Measurements from ENCODE around the gene SAE1. TPM values are rescaled to one million over a fixed set of nuclear protein-coding genes. Genes with fewer than 3 reads are reported as not detected.

The SAE1 gene
- total and polyA plus RNA-seq, 10 of the 15 experiments (the other 5 are each of a cell fraction or from before 2014, with no cell fraction given): 62.0 to 246 (median 148) TPM

DNA sequence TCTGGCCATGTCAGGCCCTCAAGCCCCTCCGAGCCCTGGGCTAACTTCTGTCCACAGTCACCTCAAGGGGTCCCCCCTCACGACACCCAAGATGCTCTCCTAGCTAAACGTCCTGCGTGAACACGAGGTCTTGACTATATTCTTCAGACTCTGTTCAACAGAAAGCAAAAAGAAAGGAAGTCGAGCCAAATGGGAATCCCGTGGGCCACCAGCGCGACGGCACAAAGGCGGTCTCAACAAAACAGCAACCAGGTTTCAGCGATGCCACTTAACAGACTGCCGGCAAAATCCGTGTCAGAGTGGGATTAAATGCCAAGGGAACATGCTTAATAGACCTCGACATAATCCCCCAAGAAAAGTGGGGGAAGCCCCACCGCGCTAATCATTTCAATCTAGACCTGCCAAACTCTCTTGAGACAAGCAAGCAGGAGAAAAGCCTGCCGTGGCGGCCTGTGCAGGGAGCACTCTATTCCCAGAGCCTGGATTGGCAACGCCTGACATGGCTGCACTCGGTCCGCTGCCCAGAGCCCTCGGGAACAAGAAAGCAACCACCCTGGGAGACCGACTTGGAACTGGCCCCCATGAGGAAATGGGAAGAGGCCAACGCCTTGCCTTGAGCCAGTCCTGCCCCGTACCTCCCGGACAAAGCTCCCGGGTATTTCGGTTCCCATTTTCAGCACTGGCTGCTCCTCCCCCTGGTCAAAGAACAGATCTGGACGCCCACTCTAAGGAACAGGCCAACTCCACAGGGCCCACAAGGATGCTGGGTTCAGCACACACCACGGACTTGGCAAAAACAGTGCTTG lies 33.0 kb upstream of the SAE1 start (continued):
- TF ChIP-seq YBX1 (IDR thresholded peaks at IDR 0.05) (no peak), NFXL1 (IDR thresholded peaks at IDR 0.05; ENCODE audit: borderline replicate concordance) (no peak), NBN (IDR thresholded peaks at IDR 0.05) (no peak)
- TF ChIP-seq, protein P1, sequence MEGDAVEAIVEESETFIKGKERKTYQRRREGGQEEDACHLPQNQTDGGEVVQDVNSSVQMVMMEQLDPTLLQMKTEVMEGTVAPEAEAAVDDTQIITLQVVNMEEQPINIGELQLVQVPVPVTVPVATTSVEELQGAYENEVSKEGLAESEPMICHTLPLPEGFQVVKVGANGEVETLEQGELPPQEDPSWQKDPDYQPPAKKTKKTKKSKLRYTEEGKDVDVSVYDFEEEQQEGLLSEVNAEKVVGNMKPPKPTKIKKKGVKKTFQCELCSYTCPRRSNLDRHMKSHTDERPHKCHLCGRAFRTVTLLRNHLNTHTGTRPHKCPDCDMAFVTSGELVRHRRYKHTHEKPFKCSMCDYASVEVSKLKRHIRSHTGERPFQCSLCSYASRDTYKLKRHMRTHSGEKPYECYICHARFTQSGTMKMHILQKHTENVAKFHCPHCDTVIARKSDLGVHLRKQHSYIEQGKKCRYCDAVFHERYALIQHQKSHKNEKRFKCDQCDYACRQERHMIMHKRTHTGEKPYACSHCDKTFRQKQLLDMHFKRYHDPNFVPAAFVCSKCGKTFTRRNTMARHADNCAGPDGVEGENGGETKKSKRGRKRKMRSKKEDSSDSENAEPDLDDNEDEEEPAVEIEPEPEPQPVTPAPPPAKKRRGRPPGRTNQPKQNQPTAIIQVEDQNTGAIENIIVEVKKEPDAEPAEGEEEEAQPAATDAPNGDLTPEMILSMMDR (IDR thresholded peaks at IDR 0.05 in 2 of 3, conservative IDR thresholded peaks at IDR 0.05 in 1 of 3; ENCODE audit: control insufficient read depth in 2 of 3, extremely low read depth in 1 of 3, insufficient read depth in 1 of 3, low read depth in 3 of 3, low read length in 3 of 3): no peak
- TF ChIP-seq, protein P2, sequence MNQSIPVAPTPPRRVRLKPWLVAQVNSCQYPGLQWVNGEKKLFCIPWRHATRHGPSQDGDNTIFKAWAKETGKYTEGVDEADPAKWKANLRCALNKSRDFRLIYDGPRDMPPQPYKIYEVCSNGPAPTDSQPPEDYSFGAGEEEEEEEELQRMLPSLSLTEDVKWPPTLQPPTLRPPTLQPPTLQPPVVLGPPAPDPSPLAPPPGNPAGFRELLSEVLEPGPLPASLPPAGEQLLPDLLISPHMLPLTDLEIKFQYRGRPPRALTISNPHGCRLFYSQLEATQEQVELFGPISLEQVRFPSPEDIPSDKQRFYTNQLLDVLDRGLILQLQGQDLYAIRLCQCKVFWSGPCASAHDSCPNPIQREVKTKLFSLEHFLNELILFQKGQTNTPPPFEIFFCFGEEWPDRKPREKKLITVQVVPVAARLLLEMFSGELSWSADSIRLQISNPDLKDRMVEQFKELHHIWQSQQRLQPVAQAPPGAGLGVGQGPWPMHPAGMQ (IDR thresholded peaks at IDR 0.05; ENCODE audit: borderline replicate concordance): no peak

DNA sequence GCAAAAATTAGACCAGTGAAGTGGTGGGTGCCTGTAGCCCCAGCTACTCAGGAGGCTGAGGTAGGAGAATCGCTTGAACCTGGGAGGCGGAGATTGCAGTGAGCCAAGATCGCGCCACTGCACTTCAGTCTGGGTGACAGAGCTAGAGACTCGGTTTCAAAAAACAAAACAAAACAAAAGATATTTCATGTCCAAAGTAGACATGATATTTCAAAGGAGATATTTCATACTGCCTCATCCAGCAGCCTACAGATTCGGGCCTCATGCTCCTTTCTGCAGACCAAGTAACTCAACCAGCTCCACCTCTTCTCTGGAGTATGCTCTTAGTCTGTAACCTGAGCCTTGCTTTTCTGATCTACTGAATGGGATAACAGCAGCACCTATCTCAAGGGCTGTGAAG lies 32.0 kb upstream of the SAE1 start:
- Histone ChIP-seq H2AFZ (ENCODE audit: control insufficient read depth, low read depth, low read length) (no peak overlapping the region), H3K4me1 (ENCODE audit: control insufficient read depth, insufficient read depth, low read length) (peaks cover 22% of the 10 kb centered on the region), H4K20me1 (ENCODE audit: control insufficient read depth, insufficient read depth) (no peaks in the 10 kb centered on the region), H3K9me3 (replicated peaks; ENCODE audit: control insufficient read depth, insufficient read depth, low read length) (no peaks in the 10 kb centered on the region), H3K9ac (ENCODE audit: control insufficient read depth, insufficient read depth, low read length) (no peak overlapping the region), H3K4me2 (ENCODE audit: control insufficient read depth, insufficient read depth) (no peak overlapping the region), H3K27me3 (replicated peaks in 1 of 2; ENCODE audit: control insufficient read depth in 2 of 2, insufficient read depth in 2 of 2, low read length in 1 of 2) (no peaks in the 10 kb centered on the region), H3K79me2 (ENCODE audit: control insufficient read depth, insufficient read depth, low read length) (peaks cover 77% of the 10 kb centered on the region), H3K4me3 (no peak overlapping the region), H3K36me3 (ENCODE audit: control insufficient read depth in 2 of 2, insufficient read depth in 2 of 2, low read length in 1 of 2) (peaks cover 8 to 16% of the 10 kb centered on the region in 2 experiments), H3K27ac (ENCODE audit: control insufficient read depth, insufficient read depth) (no peak overlapping the region)
- DNase-seq (ENCODE audit: low read depth, low spot score) (no peak), ATAC-seq (no peak), FAIRE-seq (no peak)
- in situ Hi-C loops (cut with MboI) (no loop called here), intact Hi-C loops (cut with micrococcal nuclease; ENCODE audit: unreplicated experiment) (no loop called here)
- no TSS peak for BruUV-seq (replicated peaks)
- WGBS (ENCODE audit: insufficient coverage, insufficient replicate concordance, low lambda C conversion rate, missing lambda C conversion rate): over 99% methylated on average over 6 of the region's 6 CpGs
- ChIA-PET RAD21 (ENCODE audit: unreplicated experiment) (no interaction called here), SMC1A (ENCODE audit: uncharacterized antibody, unreplicated experiment) (no interaction called here), POLR2A (interaction anchor here (1.0 to 1.1 kb wide), 2 partner anchors 11 to 15 kb away, joined by 3 to 4 read pairs; partner anchors contain the start of gene ZC3H4), CTCF (interaction anchor here (0.7 to 1.9 kb wide), 4 partner anchors 13 to 112 kb away, joined by 3 to 4 read pairs (median 4); no protein-coding TSS in a partner anchor)
- TF ChIP-seq, protein P3, sequence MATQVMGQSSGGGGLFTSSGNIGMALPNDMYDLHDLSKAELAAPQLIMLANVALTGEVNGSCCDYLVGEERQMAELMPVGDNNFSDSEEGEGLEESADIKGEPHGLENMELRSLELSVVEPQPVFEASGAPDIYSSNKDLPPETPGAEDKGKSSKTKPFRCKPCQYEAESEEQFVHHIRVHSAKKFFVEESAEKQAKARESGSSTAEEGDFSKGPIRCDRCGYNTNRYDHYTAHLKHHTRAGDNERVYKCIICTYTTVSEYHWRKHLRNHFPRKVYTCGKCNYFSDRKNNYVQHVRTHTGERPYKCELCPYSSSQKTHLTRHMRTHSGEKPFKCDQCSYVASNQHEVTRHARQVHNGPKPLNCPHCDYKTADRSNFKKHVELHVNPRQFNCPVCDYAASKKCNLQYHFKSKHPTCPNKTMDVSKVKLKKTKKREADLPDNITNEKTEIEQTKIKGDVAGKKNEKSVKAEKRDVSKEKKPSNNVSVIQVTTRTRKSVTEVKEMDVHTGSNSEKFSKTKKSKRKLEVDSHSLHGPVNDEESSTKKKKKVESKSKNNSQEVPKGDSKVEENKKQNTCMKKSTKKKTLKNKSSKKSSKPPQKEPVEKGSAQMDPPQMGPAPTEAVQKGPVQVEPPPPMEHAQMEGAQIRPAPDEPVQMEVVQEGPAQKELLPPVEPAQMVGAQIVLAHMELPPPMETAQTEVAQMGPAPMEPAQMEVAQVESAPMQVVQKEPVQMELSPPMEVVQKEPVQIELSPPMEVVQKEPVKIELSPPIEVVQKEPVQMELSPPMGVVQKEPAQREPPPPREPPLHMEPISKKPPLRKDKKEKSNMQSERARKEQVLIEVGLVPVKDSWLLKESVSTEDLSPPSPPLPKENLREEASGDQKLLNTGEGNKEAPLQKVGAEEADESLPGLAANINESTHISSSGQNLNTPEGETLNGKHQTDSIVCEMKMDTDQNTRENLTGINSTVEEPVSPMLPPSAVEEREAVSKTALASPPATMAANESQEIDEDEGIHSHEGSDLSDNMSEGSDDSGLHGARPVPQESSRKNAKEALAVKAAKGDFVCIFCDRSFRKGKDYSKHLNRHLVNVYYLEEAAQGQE (IDR thresholded peaks at IDR 0.05; ENCODE audit: low read depth, low read length): no peak
- TF ChIP-seq ZNF217 (IDR thresholded peaks at IDR 0.05) (no peak), WRNIP1 (IDR thresholded peaks at IDR 0.05; ENCODE audit: borderline replicate concordance, low read depth, low read length) (no peak), SUZ12 (IDR thresholded peaks at IDR 0.05; ENCODE audit: unreplicated experiment) (no peak)
- TF ChIP-seq, protein P4, sequence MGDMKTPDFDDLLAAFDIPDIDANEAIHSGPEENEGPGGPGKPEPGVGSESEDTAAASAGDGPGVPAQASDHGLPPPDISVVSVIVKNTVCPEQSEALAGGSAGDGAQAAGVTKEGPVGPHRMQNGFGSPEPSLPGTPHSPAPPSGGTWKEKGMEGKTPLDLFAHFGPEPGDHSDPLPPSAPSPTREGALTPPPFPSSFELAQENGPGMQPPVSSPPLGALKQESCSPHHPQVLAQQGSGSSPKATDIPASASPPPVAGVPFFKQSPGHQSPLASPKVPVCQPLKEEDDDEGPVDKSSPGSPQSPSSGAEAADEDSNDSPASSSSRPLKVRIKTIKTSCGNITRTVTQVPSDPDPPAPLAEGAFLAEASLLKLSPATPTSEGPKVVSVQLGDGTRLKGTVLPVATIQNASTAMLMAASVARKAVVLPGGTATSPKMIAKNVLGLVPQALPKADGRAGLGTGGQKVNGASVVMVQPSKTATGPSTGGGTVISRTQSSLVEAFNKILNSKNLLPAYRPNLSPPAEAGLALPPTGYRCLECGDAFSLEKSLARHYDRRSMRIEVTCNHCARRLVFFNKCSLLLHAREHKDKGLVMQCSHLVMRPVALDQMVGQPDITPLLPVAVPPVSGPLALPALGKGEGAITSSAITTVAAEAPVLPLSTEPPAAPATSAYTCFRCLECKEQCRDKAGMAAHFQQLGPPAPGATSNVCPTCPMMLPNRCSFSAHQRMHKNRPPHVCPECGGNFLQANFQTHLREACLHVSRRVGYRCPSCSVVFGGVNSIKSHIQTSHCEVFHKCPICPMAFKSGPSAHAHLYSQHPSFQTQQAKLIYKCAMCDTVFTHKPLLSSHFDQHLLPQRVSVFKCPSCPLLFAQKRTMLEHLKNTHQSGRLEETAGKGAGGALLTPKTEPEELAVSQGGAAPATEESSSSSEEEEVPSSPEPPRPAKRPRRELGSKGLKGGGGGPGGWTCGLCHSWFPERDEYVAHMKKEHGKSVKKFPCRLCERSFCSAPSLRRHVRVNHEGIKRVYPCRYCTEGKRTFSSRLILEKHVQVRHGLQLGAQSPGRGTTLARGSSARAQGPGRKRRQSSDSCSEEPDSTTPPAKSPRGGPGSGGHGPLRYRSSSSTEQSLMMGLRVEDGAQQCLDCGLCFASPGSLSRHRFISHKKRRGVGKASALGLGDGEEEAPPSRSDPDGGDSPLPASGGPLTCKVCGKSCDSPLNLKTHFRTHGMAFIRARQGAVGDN (IDR thresholded peaks at IDR 0.05): no peak

Measured in GM12878 (cell line).